GM19240 (cell line): Measurements from ENCODE around the gene PRDM16.

Source experiments
- DNase-seq: peaks from one replicate; pipeline ENCODE4 v3.0.0; 2011; ENCODE audit warnings: low spot score; ENCODE audit not compliant: insufficient read length

Gene PRDM16

DNA sequence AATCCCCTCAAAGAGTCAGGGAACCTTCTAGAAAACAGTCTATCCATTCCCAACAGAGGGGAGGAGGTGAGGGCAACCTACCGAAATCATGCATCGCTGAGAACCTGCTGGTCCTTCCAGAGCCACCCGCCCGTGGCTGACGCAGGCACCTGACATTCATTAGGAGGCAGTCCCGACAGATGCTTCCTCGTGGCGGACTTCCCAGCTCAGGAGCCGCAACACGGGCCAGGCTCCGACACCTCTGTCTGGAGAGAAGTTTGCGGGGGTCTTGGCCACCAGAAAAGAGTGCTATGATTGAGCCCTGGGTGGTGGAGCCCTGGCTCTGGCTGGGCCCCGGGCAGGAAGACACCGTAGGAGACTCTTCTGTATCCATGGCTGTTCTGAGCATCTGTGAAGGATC lies 299.1 kb downstream of the PRDM16 start:
- DNase-seq = no peak

GRCh38 chr1:3368711-3369445 lies 299.9 kb downstream of the PRDM16 start:
- no peak for DNase-seq

DNA sequence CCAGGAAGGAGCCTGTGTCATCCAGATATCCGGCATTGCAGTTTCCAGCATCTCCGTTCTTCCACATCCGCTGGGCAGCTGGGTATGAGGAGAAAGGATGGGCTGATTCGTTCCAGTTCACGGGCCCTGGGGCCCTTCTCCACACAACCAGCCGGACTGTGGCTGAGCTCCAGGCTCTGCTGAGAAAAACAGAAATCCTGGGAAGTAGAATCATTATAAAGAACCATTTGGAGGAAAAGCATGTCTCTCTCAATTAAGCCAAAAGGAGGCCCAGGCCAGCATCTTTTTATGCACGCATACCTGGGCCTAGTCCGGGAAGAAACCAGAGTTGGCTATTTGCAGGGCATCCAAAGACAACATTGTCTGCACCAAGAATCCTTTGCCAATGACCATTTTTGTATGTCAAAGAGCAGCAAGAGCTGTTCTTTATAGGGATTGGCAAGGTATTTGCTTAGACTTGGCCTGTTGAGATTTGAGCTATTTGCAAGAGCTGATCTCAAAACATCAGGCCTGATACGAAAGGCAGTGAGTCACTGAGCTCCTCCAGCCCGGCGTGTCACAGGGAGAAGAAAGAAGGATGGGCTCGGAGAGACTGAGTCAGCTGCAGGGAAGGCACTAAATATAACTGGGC lies 300.6 kb downstream of the PRDM16 start:
- DNase-seq = no peak

- DNase-seq = no peak
Measured at GRCh38 chr1:3370856-3371703, 302.1 kb downstream of the PRDM16 start.

DNA sequence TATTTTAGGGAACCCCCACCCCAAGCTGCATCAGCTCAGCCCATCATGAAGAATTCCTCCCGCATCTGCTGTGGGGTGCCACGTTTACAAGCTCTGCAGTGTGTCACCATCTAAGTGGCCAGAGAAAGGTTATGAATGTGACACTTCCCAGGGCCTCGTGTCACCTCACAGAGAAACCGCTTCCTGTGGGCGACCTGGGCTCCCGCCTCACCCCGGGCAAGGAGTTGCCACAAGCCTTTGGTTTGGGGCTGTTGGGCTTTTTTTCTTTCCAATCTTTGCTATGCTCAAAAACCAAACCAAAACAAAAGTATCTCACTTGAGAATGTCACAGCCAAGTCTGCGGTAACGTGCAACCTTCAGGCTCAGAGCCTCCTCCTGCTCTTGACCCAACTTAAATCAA lies 303.3 kb downstream of the PRDM16 start:
- DNase-seq = no peak

GRCh38 chr1:3373175-3373574 lies 304.2 kb downstream of the PRDM16 start:
- DNase-seq = no peak

- no peak for DNase-seq
Measured at GRCh38 chr1:3373700-3374405, 304.9 kb downstream of the PRDM16 start.

- DNase-seq = no peak
Measured at GRCh38 chr1:3375245-3375644, 306.2 kb downstream of the PRDM16 start.

GRCh38 chr1:3377166-3377565 lies 308.2 kb downstream of the PRDM16 start:
- no peak for DNase-seq

DNA sequence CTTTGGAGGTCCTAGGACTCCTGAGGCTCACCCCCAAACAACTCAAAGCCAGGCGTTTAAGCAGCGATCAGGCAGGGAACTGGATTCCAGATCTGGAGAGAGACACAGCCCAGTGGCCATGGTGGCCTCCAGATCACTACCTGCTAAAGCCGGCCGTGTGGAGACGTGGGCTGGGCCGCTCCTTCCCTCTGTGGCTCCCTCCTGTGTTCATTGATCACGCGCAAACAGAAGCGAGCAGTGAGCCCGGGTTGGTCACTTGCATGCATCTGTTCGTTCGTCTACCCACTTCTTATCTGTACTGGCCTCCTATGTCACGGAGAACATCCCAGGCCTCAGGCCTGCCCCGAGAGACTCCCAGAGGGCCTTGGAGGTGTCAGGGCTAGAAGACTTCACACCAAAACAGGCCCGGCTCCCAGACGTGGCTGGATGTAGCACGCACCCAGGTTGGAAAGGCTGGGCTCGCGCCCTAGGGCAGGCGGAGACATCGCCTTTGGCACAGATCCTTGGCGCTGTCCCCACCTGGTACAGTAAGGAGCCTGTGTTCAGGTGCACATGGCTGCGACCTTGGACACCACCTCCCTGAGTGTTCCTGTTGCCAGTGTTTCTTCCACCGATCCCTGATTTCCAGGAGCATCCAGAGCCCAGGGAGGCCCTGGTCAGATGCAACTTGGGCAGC lies 308.7 kb downstream of the PRDM16 start:
- DNase-seq = no peak

DNA sequence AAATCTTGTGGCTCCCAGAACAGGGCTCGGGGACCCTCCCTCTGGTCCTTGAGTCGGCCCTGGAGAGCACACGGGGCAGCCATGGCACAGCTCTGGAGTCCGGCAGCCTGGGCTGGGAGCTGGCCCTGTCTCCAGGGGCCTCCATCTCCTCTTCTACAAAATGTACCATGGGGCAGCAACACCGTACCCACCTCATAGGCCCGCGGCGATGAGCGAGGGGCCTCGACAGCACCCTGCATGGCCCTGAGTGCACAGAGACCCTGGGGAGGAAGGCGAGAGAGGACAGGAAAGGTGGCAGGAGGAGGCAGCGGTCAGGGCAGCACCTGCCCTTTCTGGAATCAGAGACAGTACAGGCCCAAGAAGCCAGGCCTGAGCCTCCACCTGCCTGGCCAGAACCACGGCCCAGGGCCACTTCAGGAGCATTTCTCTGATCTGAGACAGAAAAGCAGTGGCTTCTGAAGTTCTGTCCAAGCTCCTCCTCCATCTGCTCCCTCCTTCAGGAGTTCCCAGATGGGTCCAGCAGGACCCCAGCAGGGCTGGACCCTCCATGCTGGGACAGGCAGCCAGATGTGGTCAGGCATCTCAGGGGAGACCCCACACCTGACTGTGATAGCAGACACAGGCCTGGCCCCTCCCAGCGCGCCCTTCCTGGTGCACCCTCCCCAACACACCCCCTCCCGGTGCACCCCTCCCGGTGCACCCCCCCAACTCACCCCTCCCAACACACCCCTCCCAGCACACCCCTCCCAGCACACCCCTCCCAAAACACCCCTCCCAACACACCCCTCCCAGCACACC lies 309.6 kb downstream of the PRDM16 start:
- DNase-seq = no peak

GRCh38 chr1:3379934-3380333 lies 310.9 kb downstream of the PRDM16 start:
- DNase-seq = no peak

DNA sequence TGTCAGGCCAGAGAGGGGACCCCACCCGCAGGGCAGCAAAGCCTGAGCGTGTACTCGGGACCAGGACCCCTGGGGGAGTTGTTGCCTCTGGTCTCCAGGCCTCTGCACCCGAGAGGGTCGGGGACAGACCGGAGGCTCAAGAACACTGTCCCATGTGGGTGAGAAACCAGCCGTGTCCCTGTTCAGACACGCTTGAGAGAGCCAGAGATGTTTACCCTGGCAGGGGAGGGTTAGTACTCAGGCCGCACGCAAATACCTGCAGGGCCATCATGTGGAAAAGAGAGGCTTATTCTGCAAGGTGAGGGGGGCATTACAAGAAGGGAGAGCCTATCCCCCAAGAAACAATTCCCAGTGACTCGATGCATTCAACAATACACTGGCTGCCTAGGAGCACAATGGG lies 311.5 kb downstream of the PRDM16 start:
- no peak for DNase-seq

DNA sequence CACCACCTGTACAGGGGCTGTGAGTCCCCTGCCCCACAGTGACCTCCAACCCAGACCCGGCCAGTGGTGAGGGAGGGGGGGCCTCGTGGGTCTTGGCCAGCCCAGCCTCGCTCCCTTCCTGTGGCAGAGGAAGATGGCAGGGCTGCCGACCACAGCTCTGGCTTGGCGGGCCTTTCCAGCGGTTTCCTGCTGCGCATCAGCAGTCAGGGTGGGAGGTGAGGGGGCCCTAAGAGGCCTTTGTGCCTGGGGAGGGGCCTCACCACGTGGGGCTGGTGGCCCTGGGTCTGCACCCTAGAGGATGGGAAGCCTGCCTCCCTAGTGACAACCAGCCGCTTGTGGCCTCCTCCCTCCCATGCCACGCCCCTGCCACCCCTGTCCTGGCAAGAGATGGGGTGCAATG lies 312.9 kb downstream of the PRDM16 start:
- no peak for DNase-seq

GRCh38 chr1:3382326-3383057 lies 313.5 kb downstream of the PRDM16 start:
- DNase-seq = no peak

DNA sequence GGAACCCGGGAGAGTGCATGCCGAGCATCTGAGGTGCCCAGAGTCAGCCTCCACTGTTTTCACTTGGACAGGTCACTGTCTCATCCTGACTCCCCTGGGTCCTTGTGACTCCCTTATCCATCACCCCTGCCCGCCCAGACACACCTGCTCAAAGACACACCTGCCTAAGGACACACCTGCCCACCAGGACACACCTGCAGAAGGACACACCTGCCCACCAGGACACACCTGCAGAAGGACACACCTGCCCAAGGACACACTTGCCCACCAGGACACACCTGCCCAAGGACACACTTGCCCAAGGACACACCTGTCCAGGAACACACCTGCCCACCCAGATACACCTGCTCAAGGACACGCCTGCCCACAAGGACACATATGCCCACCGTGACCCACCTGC lies 314.7 kb downstream of the PRDM16 start:
- no peak for DNase-seq

DNA sequence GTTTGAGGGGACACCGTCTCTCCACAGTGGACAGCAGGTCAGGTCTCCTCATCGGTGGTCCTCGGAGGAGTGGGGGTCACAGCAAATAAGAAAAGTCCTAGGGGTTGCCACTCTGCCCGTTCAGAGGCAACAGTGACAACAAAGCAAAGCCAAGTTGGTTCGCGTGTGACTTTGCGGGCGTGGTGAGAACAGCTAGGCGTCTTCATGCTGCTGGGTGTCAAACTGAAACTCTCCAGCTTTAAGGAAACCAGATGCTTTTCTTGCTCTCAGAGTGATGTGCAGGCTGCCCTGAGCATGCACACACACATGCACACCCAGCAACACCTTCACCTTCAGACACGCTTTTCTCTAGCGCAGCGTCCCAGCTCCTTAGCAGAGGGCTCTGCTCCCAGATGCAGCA lies 315.4 kb downstream of the PRDM16 start:
- DNase-seq = no peak

DNA sequence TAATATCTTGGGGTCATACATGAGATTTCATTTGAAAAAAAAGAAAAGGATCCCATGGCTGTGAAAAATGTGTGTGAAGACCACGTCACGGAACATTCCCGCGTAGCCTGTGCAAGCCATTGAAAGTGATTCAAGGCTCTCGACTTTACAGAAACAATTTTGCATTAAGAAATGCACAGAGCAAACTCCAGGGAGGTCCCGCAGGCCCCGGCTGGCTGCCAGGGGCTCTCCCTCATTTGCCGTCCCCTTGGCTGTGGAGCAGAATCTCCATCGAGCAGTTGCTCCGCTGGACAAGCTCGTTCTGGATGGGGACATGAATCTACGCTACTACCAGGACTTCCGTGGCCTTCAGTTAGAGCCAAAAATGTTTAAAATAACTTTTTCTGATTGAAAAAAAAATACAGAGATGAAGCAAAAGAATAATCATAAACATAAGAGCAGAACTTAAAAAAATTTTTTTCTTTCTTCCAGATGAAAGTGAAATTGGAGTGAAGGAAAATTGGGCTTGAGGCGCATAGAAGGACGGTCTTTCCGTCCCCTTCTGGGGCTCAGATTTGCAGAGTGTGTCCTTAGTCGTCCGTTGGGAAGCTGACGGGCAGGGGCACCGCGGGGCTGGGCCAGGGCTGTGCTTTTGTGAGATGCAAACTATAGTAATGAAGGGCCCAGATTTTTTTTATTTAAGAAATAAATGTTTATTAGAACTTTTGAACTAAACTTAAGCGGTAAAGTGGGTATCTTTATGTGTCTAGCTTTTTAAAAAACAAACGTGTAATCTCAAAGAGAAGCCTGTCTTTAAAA lies 317.4 kb downstream of the PRDM16 start:
- no peak for DNase-seq

DNA sequence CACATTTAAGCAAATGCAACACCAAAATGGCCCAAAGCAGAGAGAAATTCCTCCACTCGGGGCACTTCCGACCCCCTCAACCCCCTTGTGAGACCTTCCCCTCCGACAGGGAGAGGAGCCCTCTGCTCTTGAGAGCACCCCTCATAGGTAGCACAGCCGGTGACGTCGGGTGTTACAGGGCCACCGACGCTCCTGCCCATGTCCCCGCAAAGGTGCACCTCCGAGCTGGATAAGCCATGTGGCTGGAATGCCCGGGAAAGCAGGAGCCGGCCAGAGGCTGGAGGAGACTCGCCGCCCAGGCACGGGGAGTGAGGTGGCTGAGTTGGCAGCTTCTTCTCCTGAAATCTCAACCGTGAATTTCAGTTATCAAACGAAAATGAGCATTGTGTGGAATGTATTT lies 318.4 kb downstream of the PRDM16 start:
- DNase-seq = no peak
